WTC11 (cell line): ENCODE results near the gene ACIN1. TPM values are rescaled to one million over a fixed set of nuclear protein-coding genes. Genes with fewer than 3 reads are reported as not detected.

Source experiments
- ATAC-seq: fragments of 200-7000 bp; cut with Tn5 transposase; 2 replicates; pipeline ENCODE4 v1.10.0; 2021; ENCODE audit warnings: mild to moderate bottlenecking, moderate library complexity
- CTCF ChIA-PET: fragments of 300-600 bp; sonication (Branson Sonifier 250); formaldehyde crosslinking; loops from one replicate; lab custom pipeline; 2021; ENCODE audit warnings: antibody characterized with exemption; lab: Charles Lee
- POLR2A ChIA-PET: fragments of 350-600 bp; sonication (Branson Sonifier 250); formaldehyde crosslinking; loops from one replicate; lab custom pipeline; 2021; ENCODE audit warnings: antibody characterized with exemption; lab: Charles Lee
- DNase-seq: peaks from one replicate; pipeline ENCODE4 v3.0.0; 2021; ENCODE audit warnings: low spot score
- H3K27ac Mint-ChIP-seq: 2 replicates; pipeline ENCODE4 v1.8.0; 2021; ENCODE audit warnings: mixed read lengths
- H3K27me3 Mint-ChIP-seq: 2 replicates; pipeline ENCODE4 v1.8.0; 2021; ENCODE audit warnings: low read depth, mild to moderate bottlenecking, moderate library complexity, mixed read lengths
- H3K36me3 Mint-ChIP-seq: 2 replicates; pipeline ENCODE4 v1.8.0; 2021; ENCODE audit warnings: mixed read lengths
- H3K4me1 Mint-ChIP-seq: 2 replicates; pipeline ENCODE4 v1.8.0; 2022; ENCODE audit warnings: mixed read lengths
- H3K4me3 Mint-ChIP-seq: 2 replicates; pipeline ENCODE4 v1.8.0; 2021; ENCODE audit warnings: mild to moderate bottlenecking, moderate library complexity, mixed read lengths
- H3K9me3 Mint-ChIP-seq: 2 replicates; pipeline ENCODE4 v1.8.0; 2021; ENCODE audit warnings: mixed read lengths
- AR ChIP-seq: fragments of 250-450 bp; sonication (Bioruptor Pico); IDR thresholded peaks from 2 replicates; pipeline ENCODE4 v1.9.0; 2021; ENCODE audit warnings: mild to moderate bottlenecking
- ETV6 ChIP-seq: sonication (generic); formaldehyde crosslinking; IDR thresholded peaks from 2 replicates; pipeline ENCODE4 v1.8.1; 2022; ENCODE audit warnings: mild to moderate bottlenecking, missing genetic modification reagents
- FOXK1 ChIP-seq: sonication (generic); formaldehyde crosslinking; IDR thresholded peaks from 2 replicates; pipeline ENCODE4 v1.8.0; 2022; ENCODE audit warnings: mild to moderate bottlenecking, moderate library complexity, missing genetic modification reagents
- GRHL2 ChIP-seq: fragments of 250-450 bp; sonication (Bioruptor Pico); IDR thresholded peaks from 2 replicates; pipeline ENCODE4 v1.8.0; 2022; ENCODE audit warnings: mild to moderate bottlenecking, moderate library complexity; ENCODE audit not compliant: insufficient replicate concordance, severe bottlenecking
- JUN ChIP-seq: sonication (generic); formaldehyde crosslinking; IDR thresholded peaks from 2 replicates; pipeline ENCODE4 v1.8.0; 2023; ENCODE audit warnings: mild to moderate bottlenecking, missing genetic modification reagents
- MYBL2 ChIP-seq: sonication (generic); formaldehyde crosslinking; IDR thresholded peaks from 2 replicates; pipeline ENCODE4 v1.8.1; 2023; ENCODE audit warnings: mild to moderate bottlenecking, moderate library complexity, missing genetic modification reagents
- NFATC4 ChIP-seq: fragments of 250-450 bp; sonication (Bioruptor Pico); IDR thresholded peaks from 2 replicates; pipeline ENCODE4 v1.9.0; 2021; ENCODE audit warnings: mild to moderate bottlenecking
- NFE2L1 ChIP-seq: sonication (generic); formaldehyde crosslinking; IDR thresholded peaks from 2 replicates; pipeline ENCODE4 v1.8.1; 2023; ENCODE audit warnings: missing genetic modification reagents
- ZBTB21 ChIP-seq: sonication (generic); formaldehyde crosslinking; IDR thresholded peaks from 2 replicates; pipeline ENCODE4 v1.8.1; 2023; ENCODE audit warnings: mild to moderate bottlenecking, missing genetic modification reagents, borderline replicate concordance
- ZNF121 ChIP-seq: sonication (generic); formaldehyde crosslinking; IDR thresholded peaks from 2 replicates; pipeline ENCODE4 v1.8.0; 2023; ENCODE audit warnings: missing genetic modification reagents
- ZNF532 ChIP-seq: fragments of 250-450 bp; sonication (Bioruptor Pico); IDR thresholded peaks from 2 replicates; pipeline ENCODE4 v1.9.0; 2021; ENCODE audit warnings: mild to moderate bottlenecking, borderline replicate concordance
- total RNA-seq: library from RNA; stranded (reverse); gene quantifications from 3 replicates; pipeline ENCODE4 v1.2.3, GENCODE V29; 2021
- TF ChIP-seq, protein P1 (sequence below): sonication (generic); formaldehyde crosslinking; IDR thresholded peaks from 2 replicates; pipeline ENCODE4 v1.8.0; 2023; ENCODE audit warnings: missing genetic modification reagents, mild to moderate bottlenecking, borderline replicate concordance
- TF ChIP-seq, protein P2 (sequence below): sonication (generic); formaldehyde crosslinking; IDR thresholded peaks from 2 replicates; pipeline ENCODE4 v1.8.0; 2022; ENCODE audit warnings: mild to moderate bottlenecking, missing genetic modification reagents

The ACIN1 gene
- total RNA-seq, 1 experiment from 2014 or later = 229 TPM

DNA sequence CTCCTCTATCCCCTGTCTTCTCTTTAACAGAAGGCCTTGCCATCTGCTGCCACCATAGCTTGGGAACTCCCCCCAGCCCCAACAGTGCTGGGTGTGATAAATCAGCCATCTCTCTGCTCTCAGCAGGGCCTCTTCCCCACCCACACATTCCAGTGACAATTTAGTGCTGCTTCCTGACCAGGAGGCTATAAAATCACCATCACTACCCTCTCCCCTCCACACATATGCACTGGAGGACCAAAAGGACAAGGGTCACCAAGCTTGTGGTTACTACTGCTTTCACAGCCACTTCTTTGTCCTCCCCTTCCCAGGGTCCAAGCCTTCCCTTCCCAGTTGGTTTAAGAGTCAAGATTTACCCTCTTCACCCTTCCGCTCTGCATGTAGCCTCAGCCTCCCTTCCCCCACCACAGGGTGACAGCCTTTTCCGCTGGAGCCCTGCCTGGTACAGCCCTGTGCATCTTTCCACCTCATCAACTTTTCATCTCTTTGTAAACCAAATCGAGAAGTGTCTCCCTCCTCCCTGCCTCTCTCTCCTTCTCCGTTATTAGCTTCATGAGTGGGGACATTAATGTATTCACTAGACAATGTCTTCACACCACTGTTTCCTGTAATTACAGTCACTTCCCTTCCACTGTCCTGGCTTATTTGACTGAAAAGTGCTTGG, 69.7 kb downstream of the ACIN1 start:
- TF ChIP-seq GRHL2 (CRISPR knock-in tag) (no peak), ZBTB21 (no peak), NFE2L1 (CRISPR knock-in tag) (no peak), ZNF532 (CRISPR knock-in tag) (no peak), NFATC4 (no peak), AR (CRISPR knock-in tag) (no peak)
- TF ChIP-seq, protein P1, sequence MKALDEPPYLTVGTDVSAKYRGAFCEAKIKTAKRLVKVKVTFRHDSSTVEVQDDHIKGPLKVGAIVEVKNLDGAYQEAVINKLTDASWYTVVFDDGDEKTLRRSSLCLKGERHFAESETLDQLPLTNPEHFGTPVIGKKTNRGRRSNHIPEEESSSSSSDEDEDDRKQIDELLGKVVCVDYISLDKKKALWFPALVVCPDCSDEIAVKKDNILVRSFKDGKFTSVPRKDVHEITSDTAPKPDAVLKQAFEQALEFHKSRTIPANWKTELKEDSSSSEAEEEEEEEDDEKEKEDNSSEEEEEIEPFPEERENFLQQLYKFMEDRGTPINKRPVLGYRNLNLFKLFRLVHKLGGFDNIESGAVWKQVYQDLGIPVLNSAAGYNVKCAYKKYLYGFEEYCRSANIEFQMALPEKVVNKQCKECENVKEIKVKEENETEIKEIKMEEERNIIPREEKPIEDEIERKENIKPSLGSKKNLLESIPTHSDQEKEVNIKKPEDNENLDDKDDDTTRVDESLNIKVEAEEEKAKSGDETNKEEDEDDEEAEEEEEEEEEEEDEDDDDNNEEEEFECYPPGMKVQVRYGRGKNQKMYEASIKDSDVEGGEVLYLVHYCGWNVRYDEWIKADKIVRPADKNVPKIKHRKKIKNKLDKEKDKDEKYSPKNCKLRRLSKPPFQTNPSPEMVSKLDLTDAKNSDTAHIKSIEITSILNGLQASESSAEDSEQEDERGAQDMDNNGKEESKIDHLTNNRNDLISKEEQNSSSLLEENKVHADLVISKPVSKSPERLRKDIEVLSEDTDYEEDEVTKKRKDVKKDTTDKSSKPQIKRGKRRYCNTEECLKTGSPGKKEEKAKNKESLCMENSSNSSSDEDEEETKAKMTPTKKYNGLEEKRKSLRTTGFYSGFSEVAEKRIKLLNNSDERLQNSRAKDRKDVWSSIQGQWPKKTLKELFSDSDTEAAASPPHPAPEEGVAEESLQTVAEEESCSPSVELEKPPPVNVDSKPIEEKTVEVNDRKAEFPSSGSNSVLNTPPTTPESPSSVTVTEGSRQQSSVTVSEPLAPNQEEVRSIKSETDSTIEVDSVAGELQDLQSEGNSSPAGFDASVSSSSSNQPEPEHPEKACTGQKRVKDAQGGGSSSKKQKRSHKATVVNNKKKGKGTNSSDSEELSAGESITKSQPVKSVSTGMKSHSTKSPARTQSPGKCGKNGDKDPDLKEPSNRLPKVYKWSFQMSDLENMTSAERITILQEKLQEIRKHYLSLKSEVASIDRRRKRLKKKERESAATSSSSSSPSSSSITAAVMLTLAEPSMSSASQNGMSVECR = no peak
- TF ChIP-seq, protein P2, sequence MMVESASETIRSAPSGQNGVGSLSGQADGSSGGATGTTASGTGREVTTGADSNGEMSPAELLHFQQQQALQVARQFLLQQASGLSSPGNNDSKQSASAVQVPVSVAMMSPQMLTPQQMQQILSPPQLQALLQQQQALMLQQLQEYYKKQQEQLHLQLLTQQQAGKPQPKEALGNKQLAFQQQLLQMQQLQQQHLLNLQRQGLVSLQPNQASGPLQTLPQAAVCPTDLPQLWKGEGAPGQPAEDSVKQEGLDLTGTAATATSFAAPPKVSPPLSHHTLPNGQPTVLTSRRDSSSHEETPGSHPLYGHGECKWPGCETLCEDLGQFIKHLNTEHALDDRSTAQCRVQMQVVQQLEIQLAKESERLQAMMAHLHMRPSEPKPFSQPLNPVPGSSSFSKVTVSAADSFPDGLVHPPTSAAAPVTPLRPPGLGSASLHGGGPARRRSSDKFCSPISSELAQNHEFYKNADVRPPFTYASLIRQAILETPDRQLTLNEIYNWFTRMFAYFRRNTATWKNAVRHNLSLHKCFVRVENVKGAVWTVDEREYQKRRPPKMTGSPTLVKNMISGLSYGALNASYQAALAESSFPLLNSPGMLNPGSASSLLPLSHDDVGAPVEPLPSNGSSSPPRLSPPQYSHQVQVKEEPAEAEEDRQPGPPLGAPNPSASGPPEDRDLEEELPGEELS = no peak
- Mint-ChIP-seq H3K27ac (peak overlapping the region; percentile 78), H3K4me3 (no peak overlapping the region), H3K36me3 (peaks cover 37% of the 10 kb centered on the region), H3K4me1 (peaks cover 19% of the 10 kb centered on the region), H3K9me3 (no peaks in the 10 kb centered on the region), H3K27me3 (no peaks in the 10 kb centered on the region)
- ATAC-seq = no peak
- CTCF ChIA-PET = interaction anchor here (0.8 to 3.9 kb wide), 5 partner anchors 17 to 39 kb away, joined by 3 to 24 read pairs (median 9); partner anchors contain the start of gene PSMB11
- POLR2A ChIA-PET = no interaction called here
- DNase-seq = no peak

GRCh38 chr14:23024612-23025075, 70.3 kb downstream of the ACIN1 start:
- TF ChIP-seq ETV6 = no peak
- TF ChIP-seq MYBL2 (CRISPR knock-in tag) = no peak
- no peak for TF ChIP-seq ZNF121
- TF ChIP-seq FOXK1 (CRISPR knock-in tag) = no peak
- TF ChIP-seq JUN (CRISPR knock-in tag) = no peak
- ATAC-seq (no peak), DNase-seq (no peak)
- POLR2A ChIA-PET = interaction anchor here (0.7 kb wide), 1 partner anchor 483 kb away, joined by 5 read pairs; no protein-coding TSS in a partner anchor
- Mint-ChIP-seq H3K4me3 (no peak overlapping the region), H3K27me3 (no peaks in the 10 kb centered on the region), H3K27ac (peak overlapping the region; percentile 78; the same call in 1 of the 2 replicates), H3K36me3 (peaks cover 37% of the 10 kb centered on the region), H3K9me3 (no peaks in the 10 kb centered on the region), H3K4me1 (peaks cover 19% of the 10 kb centered on the region)
- CTCF ChIA-PET = interaction anchor here (0.7 to 3.9 kb wide), 9 partner anchors 13 to 70 kb away, joined by 3 to 24 read pairs (median 6); partner anchors contain the start of genes ACIN1 and PSMB11
